Activated CD4-positive, alpha-beta T cell treated with anti-CD3 and anti-CD28 coated beads, Interleukin-2, amount 50 U/mL, for 24 hours (primary cell): Measurements from ENCODE around the gene MED27.

ENCODE experiments used
- DNase-seq, 2 donors: peaks; one replicate each; pipeline ENCODE4 v3.0.0-alpha.2; 2020; ENCODE audit warnings: low read depth in 1 of 2, low spot score in 1 of 2

MED27 gene

GRCh38 chr9:132000659-132001058 is 79.0 kb downstream of the MED27 start:
- no peak for DNase-seq

GRCh38 chr9:131999692-132000551 is 79.7 kb downstream of the MED27 start:
- DNase-seq, result no peak

- no peak for DNase-seq
These were observed 81.9 kb downstream of the MED27 start for GRCh38 chr9:131997779-131998178.

- no peak for DNase-seq
These were observed 82.6 kb downstream of the MED27 start for GRCh38 chr9:131997076-131997475.

GRCh38 chr9:131995382-131995781 is 84.3 kb downstream of the MED27 start:
- DNase-seq, result no peak

- DNase-seq, result no peak
These were observed 85.1 kb downstream of the MED27 start for GRCh38 chr9:131994364-131995125.

GRCh38 chr9:131992906-131993657 is 86.6 kb downstream of the MED27 start:
- no peak for DNase-seq

- DNase-seq, result no peak
These were observed 92.4 kb downstream of the MED27 start for GRCh38 chr9:131987232-131987631.

- DNase-seq, result no peak
These were observed 93.1 kb downstream of the MED27 start for GRCh38 chr9:131986576-131986975.

GRCh38 chr9:131986089-131986488 is 93.6 kb downstream of the MED27 start:
- DNase-seq, result no peak

GRCh38 chr9:131984564-131984963 is 95.1 kb downstream of the MED27 start:
- no peak for DNase-seq

- no peak for DNase-seq
These were observed 96.9 kb downstream of the MED27 start for GRCh38 chr9:131982671-131983239.

GRCh38 chr9:131982102-131982501 is 97.6 kb downstream of the MED27 start:
- DNase-seq, result no peak

GRCh38 chr9:131981116-131981776 is 98.4 kb downstream of the MED27 start:
- DNase-seq, result no peak

- DNase-seq, result no peak
These were observed 99.2 kb downstream of the MED27 start for GRCh38 chr9:131980267-131981016.

- DNase-seq, result no peak
These were observed 102.4 kb downstream of the MED27 start for GRCh38 chr9:131977109-131977838.

GRCh38 chr9:131976157-131977108 is 103.2 kb downstream of the MED27 start:
- no peak for DNase-seq

- DNase-seq, result no peak
These were observed 106.8 kb downstream of the MED27 start for GRCh38 chr9:131972889-131973288.
